GM19025 (cell line): Measurements from ENCODE around the gene ABL1.

Experiments
- ATAC-seq: cut with Tn5 transposase; IDR thresholded peaks from one replicate; pipeline ENCODE4 v1.9.1; 2021; ENCODE audit warnings: mild to moderate bottlenecking, low read depth, moderate library complexity; ENCODE audit not compliant: unreplicated experiment

ABL1 gene

GRCh38 chr9:130913599-130914416 lies 78.8 kb downstream of the ABL1 start:
- ATAC-seq: no peak

DNA sequence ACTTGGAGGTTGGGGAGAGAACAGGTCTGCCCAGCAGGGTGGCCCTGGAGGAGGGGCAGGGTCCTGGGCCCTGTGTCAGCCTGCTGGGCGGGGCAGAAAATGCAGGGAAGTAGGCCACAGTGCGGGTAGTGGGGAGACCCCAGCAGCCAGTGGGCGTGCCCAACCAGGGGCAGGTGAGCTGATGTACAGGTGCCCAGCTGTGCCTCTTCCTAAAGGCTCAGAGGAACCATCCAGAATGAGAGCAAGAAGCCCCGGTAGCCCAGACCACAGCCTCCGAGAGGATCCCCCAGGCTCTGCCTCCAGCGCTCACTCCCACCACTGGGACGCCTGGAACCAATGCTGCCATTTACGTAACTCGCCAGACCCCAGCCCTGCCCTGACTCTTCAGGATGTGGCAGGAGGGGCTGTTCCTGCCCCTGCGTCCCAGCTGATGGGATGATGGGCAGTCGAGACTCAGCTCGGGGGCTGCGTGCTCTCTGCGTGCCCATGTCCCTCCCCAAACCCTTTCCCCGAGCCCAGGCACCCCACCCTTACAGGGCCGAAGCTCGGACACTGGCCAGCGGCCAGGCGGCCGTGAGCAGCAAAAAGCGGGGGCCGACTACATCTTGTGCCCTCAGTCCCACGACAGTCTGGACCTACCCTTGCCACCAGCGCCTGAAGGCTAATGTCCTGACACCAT lies 79.5 kb downstream of the ABL1 start:
- no peak for ATAC-seq

GRCh38 chr9:130915096-130915447 lies 80.0 kb downstream of the ABL1 start:
- ATAC-seq: no peak

DNA sequence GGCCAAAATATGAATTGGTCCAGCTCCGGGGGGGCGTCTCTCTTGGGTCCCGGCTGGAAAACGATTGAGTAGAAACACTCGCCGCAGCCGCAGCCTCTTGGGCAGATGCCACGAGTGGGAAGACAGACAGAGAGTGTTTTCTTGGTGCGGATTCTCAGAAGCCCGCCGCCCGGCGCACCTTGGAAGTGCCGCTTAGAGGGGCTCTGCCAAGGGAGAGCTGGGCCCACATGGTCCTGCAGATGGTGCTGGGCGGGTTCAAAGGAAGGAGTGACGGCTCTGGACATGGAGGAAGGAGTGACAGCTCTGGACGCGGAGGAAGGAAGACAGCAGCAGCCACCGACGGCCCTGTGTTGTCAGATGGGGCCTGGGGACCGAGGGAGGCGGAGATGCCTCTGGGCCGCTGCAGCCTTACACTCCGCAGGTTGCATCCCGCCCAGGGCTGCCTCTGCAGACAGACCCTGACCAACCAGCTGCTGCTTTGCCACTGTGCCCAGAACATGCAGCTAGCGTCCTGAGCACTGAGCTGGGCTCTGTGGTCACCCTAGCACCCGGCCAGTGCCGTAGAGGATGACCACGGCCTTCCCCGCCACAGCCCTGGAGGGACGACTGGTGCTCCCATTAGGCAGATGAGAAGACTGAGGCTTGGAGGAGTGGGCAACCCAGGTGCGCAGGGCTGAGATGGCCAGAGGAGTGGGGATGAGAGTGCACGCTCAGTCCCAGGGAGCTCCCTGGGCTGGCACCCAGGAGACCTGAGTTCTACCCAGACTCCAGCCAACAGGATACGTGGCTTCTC lies 82.3 kb downstream of the ABL1 start:
- no peak for ATAC-seq

DNA sequence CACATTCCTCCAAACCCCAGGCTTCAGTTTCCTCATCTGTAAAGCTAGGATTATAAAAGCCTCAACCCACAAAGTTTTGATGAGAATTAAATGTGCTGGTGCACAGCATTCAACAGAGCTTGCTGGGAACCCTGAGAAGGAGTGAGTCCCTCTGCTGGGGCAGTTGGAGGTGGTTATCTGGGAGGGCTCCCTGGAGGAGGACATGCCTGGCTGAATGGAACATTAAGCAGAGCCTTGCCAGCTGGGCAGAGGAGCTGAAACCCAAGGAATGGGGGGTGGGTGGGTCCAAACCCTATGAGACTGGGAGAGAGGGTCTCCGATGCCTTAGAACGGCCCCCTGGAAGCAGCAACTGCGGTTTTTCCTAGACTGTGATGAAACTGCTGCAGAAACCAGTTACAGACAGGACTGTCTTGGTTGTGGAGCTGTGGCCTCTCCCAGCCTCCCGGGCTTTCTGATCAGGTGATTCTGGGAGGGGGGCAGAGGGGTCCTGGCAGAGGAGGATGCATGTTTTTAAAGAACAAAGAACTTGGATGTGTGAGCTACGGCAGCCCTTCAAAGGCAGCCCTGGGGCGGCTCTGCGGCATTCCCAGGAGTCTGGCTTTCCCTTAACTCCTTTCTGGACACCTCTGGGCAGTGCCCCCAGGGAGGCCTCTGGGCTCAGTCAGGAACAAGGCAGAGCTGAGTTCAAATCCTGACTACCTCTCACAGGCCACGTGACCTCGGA lies 83.2 kb downstream of the ABL1 start:
- ATAC-seq: no peak

DNA sequence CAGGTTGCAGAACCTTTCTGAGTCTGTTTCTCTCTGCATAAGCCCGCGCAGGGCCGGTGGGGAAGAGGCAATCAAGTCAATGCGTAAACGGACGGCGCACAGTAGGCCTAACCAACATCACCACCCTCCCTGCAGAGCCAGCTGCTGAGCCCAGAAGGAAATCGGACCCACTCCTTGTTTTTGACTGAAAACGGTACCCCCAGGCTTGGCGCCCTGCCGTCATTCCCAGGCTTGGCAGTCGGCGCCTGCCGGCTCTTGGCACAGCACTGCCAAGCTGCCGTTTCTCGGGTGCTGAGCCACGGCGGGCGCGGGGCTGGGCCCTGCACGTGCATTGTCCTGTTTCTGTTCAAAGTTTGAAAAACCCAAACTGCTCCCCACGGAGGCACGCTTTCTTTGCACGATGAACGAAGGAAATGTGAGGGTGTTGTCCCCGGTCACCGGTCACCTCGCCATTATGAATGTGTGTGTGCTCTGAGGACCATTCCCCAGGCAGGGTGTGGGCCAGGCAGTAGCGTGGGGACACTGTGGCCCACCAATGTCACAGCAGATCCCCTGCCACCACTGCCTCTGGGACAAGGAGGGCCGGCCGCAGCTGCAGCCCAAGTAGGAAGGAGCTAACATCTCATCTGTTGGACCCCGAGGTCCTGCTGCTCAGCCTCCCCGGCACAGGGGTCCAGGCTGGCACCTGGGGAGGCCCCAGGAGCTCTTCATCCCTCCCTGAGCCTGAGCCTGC lies 83.9 kb downstream of the ABL1 start:
- ATAC-seq: no peak

DNA sequence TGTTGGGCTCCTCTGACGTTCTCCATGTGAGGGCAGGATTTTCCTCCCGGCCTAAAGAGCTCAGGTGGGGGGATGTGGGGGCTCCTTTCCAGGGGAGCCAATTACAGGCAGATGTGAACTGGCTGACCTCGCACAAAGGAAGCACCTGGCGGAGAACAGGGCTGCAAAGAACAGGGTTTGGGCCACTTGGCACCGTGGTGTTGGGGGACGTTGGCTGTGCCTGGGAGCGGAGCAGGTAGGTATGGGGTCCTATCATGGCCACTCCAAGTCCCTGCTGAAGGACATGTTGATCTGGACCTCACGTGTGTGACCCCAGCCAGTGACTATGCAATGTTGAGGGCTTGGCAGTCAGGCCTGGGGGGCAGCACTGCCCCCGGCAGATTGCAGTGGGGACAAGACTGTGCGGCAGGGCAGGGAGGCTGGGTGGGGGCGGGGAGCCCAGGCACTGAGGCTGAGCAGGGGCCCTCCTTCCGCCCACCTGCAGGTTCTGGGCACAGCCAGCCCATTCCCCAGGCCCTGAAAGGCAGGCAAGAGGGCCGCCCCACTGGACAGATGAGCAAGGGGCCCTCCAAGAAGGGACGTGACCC lies 84.6 kb downstream of the ABL1 start:
- no peak for ATAC-seq

GRCh38 chr9:130920233-130920632 lies 85.2 kb downstream of the ABL1 start:
- ATAC-seq: no peak

GRCh38 chr9:130920762-130921299 lies 85.8 kb downstream of the ABL1 start:
- no peak for ATAC-seq

GRCh38 chr9:130921300-130921988 lies 86.4 kb downstream of the ABL1 start:
- ATAC-seq: no peak

DNA sequence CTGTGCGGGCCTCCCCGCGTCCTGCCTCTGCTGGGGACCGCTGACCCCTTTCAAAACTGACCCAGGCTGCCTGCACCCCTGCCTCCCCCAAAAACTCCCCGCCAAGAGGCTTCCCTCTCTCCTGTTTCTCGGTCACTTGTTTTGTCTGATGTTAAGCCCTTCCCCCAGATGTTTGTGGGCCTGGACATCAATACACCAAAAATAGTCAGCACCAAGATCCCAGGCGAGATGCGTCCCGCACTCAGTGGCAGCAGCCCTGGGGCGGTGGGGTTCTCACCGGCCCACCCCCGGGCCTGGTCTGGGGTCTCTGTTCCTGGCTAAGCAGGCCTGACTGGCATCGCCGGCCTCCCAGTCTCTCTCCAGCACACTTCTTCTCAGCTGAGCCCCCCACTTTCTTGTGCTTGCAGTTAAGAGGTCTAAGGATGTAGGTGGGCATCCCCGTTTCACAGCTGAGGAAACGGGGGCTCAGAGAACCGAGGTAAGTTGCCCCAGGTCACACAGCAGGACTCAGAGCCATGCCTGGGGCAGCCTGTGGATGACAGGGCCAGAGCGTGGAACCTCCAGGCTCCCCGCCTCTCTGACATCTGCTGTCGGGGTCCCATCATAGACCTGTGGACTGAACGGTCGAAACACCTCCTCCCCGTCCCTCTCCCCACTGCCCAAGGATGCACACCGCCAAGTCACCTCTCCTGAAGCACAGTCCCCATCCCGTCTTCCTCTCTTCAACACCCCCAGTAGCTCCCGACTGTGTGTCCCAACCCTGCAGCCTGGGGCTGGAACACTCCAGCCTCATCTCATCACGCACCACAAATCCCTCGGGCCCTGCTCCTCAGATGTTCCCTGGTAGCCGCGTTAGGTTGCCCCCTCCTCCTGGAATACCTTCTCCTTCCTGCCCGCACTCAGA lies 87.2 kb downstream of the ABL1 start:
- no peak for ATAC-seq

DNA sequence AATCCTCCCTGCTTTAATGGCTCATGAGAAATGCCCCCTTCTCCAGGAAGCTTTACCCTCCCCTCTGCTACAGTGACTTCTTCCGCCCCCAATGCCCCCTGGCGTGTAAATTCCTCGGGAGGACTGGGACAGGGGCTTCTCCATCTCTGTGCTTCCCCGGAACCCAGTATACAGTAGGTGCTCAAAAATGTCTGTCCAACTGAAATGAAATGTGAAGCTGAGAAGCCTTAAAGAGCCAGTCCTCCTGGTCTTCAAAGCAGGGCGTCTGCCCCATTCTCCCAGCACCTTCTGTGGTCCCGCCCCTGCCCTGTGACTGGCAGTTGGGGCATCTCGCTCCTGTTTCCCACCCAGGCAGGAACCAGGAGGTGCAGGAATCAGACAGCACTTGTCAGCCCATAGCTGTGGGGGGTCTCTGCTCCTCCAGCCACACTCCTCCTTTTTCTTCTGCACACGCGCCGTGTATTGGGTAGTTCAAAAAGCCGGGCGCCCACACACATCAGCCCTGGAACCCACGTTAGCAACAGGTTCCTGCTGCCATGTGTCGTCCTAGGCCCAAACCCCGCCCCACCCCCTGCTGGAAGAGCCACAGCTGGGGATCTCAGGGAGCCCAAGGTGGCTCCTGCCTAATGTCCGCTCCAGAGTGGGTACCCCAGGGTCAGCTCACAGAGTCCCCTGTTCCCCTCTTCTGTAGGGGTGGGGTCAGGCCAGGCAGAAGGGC lies 88.0 kb downstream of the ABL1 start:
- ATAC-seq: no peak

DNA sequence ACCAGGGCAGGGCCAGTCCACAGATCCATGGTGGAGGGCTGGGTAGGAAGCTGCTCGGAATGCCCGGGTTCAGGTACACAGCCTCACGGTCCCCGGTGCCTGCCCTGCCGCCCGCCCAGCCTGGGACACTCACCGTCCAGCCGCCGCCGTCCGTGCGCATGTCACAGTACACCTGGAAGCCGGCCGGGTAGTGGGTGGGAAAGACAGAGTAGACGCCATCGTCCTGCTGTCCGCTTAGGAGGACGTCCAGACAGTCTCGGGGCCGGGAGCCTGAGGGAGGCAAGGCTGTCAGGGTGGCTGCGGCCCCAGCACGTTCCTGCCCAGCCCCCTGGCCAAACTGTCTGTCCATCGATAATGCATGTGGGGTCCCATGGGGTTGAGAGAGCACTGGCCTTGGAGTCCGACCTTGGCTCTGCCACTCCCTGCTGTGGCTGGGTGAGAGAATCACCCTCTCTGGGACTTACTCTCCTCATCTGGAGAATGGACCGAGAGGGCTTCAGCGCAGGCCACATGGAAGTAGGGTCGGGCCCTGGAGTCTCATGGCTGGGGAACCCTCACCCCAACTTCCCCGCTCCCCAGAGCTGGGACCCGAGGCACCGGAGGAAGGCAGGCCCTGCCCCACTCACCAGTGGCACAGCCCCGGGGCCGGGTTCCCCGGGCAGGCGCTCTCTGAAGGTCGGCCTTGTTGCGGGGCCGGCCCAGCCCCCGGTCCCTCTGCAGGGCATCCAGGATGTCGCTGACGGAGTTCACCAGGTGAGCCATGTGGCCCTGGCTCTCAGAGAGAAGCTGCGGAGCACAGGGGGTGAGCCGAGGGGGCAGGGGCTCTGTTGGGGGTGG lies 88.8 kb downstream of the ABL1 start:
- no peak for ATAC-seq

GRCh38 chr9:130924448-130924788 lies 89.4 kb downstream of the ABL1 start:
- ATAC-seq: no peak

GRCh38 chr9:130925050-130925678 lies 90.1 kb downstream of the ABL1 start:
- ATAC-seq: no peak

DNA sequence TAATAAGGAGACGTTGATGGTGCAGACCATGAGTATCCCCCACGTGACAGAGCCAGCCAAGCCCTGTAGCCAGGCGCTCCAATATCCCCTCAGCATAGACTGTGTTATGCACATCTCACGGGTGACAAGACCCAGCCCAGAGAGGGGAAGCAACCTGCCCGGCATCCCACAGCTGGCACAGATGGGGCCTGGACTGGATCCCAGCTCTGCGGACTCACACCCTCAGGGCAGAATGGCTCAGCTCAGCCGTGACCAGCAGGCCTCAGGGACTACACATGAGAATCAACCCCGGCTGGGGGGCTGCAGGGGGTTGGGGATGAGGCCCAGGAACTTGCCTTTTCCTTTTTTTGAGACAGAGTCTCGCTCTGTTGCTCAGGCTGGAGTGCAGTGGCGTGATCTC lies 92.3 kb downstream of the ABL1 start:
- ATAC-seq: no peak
